HuH-7 (cell line): ENCODE results near the gene ANP32E.
"Not testable (repeated sequence)": the region's sequence is repeated elsewhere in the genome, so short reads cannot be mapped to it uniquely, and the experiment has no call there.

Experiments
- DNase-seq: peaks from one replicate; pipeline ENCODE4 v3.0.0; 2011; ENCODE audit warnings: low spot score

The ANP32E gene

DNA sequence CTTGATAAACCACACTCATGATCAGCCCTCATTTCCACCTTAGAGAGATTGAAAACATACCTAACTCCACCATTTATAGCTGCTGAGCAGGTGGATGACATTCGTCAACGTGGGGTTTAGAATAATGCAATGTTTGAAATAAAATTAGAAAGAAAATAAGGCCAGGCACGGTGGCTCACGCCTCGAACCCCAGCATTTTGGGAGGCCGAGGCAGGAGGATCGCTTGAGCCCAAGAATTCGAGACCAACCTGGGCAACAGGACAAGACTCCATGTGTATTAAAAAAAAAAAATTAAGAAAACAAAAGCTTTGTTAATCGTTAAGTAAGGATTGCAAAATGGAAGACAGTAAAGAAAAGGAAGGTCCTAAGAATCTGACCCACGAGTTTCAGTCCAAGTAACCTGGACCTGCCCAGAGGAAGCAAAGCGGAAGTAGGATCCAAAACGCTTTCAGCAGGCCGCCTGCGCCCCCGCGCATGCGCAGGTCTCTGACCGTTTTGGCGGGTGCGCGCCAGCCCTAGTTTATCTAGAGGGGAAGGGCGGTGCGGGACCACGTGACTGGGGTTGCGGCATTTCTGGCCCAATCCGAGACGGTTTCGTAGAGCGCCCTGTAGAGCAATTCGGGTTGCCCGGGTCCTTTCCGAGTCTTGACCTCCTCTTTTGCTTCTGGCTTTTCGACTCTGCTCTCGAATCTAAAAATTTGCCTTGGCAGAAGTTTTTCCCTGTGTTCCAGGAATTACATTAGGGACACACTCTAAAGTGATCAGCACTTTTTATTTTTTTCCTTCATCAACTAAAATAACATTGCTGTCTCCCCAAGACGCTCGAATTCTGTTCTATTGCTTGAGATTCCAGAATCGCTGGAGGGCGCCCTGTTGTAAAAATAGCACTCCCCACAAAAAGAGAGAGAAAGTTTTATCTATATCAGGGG is 22.5 kb downstream of the ANP32E start:
- peak; percentile 77 for DNase-seq

DNA sequence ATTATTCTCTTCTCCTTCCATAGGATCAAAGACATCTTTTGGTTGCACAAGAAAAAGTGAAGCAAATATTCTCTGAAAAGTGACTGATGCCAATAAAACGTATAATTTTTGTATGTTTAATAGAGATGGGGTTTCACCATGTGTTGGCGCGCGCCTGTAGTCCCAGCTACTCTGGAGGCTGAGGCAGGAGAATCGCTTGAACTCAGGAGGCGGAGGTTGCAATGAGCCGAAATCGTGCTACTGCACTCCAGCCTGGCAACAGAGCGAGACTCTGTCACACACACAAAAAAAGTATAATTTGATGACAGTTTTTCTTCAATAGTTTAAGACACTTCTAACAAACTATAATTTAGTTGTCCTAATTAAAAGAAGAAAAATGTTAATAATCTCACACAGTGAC is 23.8 kb downstream of the ANP32E start:
- no peak for DNase-seq

DNA sequence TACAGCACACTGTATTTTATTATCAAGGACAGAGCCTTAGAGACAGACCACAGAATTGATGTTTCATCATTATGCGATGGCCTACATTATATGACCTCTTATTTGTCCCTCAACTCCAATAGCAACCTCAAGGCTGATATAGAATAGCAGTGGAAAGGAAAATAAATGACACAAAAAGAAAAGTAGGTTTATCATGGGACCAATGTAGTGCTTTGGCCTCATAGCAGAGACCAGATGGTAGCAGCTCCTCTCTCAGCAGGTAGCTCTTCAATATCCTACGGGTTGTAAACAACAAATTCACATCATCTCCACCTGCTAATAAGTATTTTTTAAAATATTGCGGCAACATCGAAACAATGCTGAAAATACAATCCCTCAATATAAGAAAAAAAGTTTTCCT is 25.2 kb downstream of the ANP32E start:
- DNase-seq, result no peak

DNA sequence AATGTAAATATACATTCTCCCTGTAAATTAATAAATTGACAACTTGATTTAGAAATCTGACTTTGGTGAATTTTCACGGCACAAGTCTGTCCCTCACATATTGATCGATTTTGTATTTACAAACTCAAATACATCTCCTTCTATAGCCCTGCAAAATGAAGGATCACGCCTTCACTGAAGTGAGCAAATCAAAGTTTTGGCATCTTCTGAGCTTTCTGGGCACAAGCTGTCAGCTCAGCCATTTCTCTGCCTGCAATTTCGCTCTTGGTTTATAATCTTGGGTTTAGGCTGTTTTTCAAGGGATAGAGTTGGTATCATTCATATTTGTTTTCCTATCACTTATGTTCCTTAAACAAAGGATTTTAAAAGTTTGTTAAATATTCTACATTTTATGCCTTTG is 25.8 kb downstream of the ANP32E start:
- no peak for DNase-seq

DNA sequence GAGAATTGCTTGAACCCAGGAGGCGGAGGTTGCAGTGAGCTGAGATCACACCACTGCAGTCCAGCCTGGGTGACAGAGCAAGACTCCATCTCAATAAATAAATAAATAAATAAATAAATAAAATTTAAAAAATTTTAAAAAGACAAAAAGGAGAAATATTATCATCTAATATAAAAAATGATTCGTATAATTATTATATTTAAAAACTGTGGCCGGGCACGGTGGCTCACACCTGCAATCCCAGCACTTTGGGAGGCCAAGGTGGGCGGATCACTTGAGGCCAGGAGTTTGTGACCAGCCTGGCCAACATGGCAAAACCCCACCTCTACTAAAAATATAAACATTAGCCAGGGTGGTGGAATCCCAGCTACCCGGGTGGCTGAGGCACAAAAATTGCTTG is 27.5 kb downstream of the ANP32E start:
- not testable (repeated sequence) for DNase-seq

DNA sequence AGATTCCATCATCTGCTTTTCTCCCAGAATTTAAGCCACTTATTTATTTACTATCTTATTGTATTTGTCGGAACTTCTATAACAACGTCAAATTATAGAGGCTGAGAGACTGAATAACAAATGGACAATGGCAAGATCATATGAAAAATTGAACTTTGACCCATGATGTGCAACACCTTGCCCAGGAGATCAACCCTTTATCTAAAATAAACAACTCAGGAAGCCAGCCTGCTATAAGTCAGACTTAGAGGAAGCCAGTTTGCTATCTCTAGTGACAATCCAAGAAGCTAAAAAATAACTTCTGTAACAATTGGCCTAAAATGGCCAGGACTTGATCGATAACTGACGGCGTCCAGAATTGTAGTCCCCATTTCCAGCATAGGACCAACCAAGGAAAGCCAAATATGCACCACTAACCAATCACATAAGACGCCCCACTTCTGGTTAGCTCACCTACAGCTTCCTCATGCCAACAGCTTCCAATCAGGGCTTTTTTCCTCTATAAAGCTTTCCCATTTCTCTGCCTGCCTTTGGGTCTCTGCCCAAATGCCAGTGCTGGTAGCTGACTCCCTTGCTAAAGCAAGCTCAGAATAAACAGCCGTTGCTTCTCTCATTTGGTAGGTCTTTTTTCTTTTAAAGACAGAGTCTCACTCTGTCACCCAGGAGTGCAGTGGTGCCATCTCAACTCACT is 28.5 kb downstream of the ANP32E start:
- DNase-seq, result no peak

DNA sequence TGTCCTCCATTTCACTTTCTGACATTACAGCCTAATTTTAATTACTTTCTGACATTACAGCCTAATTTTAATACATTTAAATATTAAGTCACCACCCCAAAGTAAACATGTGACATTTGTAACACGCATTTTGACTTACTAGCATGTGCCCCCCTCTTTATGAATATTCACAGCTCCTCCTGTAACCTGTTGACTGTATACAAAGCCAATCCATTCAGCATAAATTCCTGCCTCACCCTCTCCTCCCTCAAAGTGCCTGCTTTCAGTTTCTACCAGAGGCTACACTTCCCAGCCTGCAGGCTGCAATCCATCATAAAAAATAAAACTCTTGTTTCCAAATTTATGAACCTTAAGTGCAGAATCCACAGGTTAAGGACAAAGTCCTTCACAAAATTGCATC is 39.5 kb downstream of the ANP32E start:
- DNase-seq, result no peak

DNA sequence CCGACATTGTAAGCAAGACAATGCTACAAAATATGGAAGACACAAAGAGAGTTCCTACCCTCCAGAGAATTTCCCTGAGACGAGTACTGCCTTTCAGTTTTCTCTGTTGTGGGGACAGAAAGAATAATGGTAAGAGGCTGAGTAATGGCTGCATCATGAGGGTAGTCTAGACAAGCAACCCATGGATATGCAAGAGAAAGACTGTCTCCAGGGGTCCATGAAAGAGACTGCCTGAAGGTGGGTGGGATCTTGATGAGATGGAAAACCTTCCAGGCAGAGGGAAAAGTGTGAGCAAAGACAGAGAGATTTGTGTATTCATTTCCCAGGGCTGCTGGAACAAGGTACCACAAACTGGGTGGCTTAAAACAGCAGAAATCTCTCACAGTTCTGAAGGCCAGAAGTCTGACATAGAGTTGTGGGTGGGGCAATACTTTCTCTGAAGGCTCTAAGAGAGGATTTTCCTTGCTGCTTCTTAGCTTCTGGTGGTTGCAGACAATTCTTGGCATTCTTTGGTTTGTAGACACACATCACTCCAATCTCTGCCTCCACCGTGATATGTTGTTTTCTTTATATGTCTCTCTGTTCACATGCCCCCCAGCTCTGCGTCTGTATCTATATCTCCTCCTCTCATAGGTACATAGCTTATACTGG is 41.4 kb downstream of the ANP32E start:
- DNase-seq, result no peak

DNA sequence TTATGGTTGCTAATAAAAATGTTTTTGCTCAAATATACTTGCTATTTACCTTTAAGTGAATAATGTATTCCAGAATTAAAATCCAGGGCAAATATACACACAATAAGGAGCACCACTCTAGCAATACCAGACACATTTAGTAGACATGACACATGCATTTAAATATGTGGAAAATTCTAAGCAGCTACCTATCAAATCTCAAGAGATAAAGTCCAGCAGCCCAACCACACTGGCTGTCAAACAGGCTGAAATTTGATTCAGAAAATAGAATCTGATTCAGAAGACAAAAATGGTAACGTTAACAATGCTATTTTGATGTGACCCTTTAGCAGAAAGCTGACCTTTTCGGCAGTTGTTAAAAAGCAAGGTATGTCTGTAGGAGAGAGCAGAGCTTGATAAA is 43.9 kb downstream of the ANP32E start:
- no peak for DNase-seq

DNA sequence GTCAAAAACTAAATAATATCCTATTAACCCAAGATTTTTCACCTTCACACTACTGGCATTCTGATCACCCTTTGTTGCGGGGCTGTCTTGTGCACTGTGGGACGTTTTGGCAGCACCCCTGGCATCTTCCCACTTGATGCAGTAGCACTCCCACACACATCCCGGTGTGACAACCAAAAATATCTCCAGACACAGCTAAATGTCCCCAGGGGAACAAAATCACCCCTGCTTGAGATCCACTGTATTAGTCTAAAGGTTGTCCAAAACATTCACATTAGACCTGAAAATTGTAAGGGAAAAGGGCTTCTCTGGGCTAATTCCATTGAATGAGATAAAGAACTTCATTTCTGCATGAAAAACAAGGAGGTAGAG is 48.4 kb downstream of the ANP32E start:
- DNase-seq, result no peak

DNA sequence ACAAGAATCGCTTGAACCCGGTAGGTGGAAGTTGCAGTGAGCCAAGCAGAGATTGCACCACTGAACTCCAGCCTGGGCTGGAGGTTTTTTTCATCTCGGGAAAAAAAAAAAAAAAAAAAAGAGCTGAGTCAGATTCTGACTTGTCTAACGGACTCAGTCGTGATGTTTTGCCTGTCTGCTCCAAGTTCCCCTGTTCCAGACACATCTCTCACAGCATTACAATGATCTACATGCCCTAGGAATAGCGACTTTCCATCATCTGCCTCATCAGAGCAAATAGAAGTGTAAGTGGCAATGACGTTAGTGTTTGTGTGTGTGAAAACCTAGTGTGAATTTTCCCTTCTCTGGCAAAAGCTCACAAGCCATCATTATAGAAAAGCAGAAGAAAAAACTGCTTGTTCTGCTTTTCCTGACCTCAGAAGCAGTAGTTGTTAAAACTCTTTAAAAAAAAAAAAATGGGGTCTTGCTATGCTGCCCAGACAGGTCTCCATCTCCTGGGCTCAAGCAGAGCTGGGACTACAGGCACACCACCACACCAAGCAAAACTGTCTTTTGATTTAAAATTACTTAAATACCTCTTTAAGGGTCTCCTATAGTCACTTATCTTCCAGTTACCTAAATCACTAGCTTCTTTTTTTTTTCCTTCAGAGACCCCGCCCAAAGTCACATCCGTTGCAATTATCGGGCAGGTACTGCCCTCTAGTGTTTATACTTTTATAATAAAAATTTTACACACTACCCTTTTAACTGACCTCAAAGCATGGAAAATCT is 48.9 kb downstream of the ANP32E start:
- DNase-seq, result peak; percentile 26

DNA sequence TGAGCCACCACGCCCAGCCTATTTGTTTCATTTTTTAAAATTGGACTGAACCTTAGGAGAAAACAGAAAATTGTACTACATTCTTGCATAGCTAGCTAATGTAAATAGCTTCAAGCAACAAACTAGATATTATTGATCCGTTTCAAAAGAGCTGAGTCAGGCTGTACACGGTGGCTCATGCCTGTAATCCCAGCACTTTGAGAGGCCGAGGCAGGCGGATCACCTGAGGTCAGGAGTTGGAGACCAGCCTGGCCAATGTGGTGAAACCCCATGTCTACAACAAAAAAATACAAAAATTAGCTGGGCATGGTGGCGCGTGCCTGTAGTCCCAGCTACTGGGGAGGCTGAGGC is 49.5 kb downstream of the ANP32E start:
- not testable (repeated sequence) for DNase-seq

DNA sequence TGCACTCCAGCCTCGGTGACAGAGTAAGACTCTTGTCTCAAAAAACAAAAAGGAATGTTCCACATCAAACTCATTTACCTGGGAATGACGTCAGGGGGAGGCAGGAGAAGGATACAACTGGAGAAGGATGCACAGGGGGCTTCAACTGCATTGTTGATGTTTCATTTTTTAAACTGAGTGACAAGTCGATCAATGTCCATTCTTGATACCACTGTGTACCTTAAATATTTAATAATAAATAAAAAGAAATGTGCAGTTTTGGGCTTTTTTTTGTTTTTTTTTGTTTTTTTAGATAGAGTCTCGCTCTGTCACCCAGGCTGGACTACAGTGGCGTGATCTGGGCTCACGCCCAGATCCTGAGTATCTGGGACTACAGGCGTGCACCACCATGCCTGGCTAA is 50.4 kb downstream of the ANP32E start:
- DNase-seq, result no peak

DNA sequence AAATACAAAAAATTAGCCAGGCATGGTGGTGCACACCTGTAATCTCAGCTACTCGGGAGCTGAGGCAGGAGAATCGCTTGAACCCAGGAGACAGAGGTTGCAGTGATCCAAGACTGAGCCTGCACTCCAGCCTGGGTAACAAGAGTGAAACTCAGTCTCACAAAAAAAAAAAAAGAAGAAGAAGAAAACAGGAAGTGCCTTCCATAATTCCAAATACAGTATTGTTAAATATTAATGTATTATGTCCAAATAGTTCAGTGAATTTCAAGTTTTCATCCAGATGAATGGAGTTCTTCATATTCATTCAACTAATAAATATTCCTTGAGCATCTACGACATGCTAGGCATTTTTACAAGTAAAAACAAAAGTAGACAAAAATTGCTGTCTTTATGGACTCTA is 52.9 kb downstream of the ANP32E start:
- DNase-seq, result no peak

DNA sequence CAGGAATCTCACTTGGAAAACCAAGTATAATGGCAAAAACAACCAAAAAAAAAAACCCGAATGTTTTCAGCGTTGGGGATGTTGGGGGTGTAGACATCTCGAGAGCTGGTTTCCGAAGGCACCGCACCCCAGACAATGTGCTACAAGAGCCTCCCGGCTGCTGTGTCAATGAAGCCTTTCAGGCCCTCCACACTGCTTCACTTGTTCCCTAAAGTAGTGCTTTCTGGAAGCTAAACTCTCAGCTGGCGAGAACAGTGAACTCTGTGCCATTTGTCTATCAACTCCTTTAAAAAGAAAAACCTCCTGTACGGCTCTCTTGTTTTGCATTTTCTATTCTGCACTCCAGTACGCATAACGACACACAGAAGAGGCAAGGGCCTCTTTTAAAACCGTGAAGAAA is 53.7 kb downstream of the ANP32E start:
- no peak for DNase-seq

DNA sequence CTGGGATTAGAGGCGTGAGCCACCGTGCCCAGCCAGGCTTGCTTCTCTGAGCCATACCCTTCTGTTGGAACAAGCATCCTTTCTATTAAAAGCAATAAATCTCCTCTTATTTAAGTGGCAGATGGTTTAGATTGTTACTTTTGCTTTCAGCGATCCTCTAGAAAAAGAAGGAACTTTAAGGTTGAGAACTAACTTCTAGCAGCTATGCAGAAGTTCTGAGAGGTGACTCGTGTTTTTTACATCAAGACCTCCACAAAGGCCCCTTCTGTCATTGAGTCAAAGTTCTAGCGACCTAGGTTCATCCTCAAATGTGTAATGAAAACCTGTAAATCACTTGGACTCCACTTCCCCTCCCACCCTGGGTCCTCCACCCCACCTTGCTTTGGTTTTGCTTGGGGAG is 55.4 kb downstream of the ANP32E start:
- no peak for DNase-seq

DNA sequence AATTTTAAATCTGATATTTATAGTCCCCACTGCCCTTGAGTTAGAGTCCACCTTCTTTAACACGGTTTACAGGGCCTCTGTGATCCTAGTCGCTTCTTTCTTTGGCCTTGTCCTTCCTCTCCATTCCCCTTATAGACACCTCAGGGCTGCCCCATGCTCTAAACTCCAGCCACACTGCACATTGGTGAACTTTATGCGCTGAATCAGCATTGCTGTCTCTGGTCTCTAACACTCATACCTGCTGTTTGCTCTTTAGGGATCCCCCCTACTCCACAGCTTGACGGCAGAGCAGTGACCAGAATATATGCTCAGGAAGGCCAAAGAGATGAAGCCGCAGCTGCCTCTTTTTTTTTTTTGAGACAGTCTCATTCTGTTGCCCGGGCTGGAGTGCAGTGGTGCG is 56.0 kb downstream of the ANP32E start:
- no peak for DNase-seq

DNA sequence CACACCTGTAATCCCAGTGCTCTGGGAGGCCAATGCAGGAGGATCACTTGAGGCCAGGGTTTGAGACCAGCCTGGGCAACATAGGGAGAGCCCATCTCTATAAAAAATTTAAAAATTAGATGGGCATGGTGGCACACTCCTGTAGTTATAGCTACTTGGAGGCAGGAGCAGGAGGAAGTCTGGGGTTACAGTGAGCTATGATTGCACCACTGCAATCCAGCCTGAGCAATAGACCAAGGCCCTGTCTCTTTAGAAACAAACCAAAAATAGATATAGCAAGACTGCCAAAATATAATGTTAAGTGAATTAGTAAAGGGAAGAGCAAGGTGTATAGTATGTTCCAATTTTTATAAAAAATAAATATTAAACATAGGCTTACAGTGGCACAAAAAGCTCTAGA is 57.4 kb downstream of the ANP32E start:
- DNase-seq, result no peak

DNA sequence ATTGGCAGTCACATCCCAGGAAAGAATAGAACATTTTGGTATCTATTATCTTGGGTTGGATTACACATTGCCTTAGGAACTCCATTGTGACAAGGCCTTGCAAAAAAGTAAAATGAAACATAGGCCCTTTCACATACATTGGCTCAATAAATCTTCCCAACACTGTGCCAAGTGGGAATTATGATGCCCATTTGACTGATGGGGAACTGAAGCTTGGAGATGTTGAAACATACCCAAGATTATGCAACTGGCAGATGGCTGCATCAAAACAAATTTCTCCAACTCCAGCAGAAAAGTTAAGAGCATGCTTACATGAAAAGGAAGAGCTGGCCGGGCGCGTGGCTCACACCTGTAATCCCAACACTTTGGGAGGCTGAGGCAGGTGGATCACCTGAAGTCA is 59.3 kb downstream of the ANP32E start:
- no peak for DNase-seq

DNA sequence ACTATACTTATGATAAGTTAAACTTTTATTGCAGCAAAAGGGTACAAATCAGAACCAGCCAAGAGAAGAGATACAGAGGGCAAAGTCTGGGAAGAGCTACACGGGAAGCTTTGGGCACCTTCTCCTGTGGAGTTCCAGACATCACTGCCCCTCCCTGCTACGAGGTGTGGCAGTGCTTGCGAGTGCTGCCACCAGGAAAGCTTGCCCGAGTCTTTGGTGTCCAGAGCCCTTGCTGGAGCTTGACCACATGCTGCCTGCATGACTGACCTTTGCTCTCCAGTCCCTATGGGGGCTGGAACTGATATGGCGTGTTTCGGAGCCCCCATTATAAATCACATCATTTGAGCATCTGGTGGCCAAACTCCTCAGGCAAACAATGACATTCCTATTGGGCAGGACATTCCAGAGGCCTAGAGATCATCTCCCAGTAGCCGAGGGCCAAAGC is 62.7 kb downstream of the ANP32E start:
- no peak for DNase-seq

DNA sequence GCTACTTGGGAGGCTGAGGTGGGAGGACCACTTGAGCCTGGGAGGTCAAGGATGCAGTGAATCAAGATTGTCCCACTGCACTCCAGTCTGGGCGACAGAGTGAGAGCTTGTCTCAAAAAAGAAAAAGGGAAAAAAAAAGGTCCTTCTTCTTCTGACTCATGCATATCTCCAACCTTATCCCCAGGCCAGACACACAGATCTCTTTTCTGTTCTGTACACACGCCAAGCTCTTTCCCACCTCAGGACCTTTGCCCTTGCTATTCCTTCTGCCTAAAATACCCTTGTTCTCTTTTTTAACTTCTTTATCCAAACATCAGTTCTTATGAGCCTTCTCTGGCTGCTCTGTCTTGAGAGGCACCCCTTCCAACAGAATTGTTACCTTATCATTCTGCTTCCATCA is 64.1 kb downstream of the ANP32E start:
- no peak for DNase-seq

DNA sequence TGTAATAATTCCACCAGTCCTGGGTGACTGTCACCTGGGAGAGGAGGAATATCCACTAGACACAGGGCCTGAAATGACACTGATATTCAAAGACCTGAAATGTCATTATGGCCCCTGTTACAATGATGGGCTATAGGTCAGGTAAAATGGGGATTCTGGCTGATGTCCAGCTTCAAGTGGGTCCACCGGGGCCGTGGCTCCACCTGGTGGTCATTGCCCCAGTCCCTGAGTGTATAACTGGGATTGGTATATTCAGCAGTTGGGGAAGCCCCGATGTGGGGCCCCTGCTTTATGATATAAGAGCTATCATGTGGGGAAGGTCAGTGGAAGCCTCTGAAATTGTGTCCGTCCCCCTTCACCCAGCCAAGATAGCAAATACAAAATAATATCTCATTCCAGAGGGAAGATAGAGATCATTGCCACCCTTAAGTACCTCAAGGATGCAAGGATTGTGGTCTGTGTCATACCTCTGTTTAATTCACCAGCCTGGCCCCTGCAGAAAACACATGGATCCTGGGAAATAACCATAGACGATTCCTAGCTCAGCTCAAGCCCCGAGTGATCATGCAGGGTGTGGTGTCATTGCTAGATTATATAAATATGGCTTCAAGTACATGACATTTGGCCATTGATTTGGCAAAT is 66.8 kb downstream of the ANP32E start:
- DNase-seq, result peak; percentile 73
